ENCODE results near the gene NUDT3. TPM values are rescaled to one million over a fixed set of nuclear protein-coding genes. Genes with fewer than 3 reads are reported as not detected.

NUDT3 gene
- total RNA-seq, 1 donor from 2014 or later: 29.1 TPM

DNA sequence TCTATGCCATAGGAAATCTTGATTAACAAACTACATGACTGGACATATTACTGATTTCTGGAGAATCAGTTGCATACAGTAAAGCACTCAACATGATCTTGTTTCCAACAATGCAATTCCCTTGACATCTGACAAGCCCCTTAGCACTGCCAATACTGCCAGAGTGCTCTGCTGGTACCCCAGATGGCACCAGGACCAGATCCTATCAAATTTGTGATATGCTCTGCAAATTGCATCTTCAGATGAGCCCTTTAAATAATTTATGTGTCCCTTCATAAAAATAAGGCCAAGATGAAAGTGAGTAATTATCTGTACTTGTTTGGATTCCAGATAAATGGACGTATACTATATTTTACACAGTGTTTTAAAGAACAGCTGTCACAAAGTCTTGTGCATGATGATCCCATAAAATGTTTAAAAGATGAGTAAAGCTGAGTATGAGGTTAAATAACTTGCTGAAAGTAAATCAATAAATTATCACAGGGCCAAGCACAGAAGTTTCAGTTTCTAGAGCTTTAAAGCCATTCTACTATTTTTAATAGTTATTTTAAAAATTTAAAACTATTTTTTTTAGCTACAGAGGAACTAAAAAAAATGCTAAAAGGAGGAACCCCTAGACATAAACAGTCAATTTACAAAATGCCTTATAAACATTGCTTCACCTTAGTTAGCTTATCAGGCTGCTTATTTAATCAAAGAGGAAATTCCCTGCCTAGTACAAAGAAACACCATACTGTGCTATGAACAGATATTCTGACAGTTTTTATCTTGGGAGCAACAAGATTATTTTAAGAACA, 42.1 kb downstream of the NUDT3 start:
- H3K4me1 ChIP-seq: peaks cover 38% of the 10 kb centered on the region
- ATAC-seq: no peak

DNA sequence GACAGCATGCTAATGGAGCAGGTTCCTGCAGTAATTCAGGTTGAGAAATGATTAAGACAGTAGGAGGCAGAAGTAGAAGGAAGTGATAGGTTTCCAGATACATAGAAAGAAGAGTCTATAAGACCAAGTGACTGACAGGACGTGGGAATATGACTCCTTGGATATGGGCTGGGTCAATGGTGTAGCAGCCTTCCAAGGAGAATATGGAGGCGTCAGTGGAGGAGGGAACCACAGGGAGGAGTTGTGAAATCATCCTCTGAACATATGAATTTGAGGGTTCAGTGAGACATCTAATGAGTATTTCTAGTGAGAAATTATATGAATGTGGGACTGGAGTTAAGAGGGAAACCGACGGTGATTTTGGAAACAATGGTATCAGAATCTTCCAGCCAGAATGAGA, 43.3 kb downstream of the NUDT3 start:
- Histone ChIP-seq H3K27ac (no peak overlapping the region), H3K4me1 (peaks cover 42% of the 10 kb centered on the region), H3K27me3 (ENCODE audit: low read depth) (no peaks in the 10 kb centered on the region), H3K9me3 (no peaks in the 10 kb centered on the region), H3K4me3 (no peak overlapping the region), H3K36me3 (no peaks in the 10 kb centered on the region)
- TF ChIP-seq, protein P1, sequence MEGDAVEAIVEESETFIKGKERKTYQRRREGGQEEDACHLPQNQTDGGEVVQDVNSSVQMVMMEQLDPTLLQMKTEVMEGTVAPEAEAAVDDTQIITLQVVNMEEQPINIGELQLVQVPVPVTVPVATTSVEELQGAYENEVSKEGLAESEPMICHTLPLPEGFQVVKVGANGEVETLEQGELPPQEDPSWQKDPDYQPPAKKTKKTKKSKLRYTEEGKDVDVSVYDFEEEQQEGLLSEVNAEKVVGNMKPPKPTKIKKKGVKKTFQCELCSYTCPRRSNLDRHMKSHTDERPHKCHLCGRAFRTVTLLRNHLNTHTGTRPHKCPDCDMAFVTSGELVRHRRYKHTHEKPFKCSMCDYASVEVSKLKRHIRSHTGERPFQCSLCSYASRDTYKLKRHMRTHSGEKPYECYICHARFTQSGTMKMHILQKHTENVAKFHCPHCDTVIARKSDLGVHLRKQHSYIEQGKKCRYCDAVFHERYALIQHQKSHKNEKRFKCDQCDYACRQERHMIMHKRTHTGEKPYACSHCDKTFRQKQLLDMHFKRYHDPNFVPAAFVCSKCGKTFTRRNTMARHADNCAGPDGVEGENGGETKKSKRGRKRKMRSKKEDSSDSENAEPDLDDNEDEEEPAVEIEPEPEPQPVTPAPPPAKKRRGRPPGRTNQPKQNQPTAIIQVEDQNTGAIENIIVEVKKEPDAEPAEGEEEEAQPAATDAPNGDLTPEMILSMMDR (IDR thresholded peaks at IDR 0.05): no peak
- intact Hi-C loops (cut with DNase I): no loop called here
- DNase-seq (no peak), ATAC-seq (no peak)

More for the DNA sequence above, 42.1 kb downstream of the NUDT3 start:
- TF ChIP-seq, protein P1 (IDR thresholded peaks at IDR 0.05): no peak
- no peak overlapping the region for H3K4me3 ChIP-seq
- H3K9me3 ChIP-seq: no peaks in the 10 kb centered on the region
- no peaks in the 10 kb centered on the region for H3K36me3 ChIP-seq
- no peaks in the 10 kb centered on the region for H3K27me3 ChIP-seq (ENCODE audit: low read depth)
- DNase-seq: no peak
- H3K27ac ChIP-seq: no peak overlapping the region
- intact Hi-C loops (cut with DNase I): no loop called here

DNA sequence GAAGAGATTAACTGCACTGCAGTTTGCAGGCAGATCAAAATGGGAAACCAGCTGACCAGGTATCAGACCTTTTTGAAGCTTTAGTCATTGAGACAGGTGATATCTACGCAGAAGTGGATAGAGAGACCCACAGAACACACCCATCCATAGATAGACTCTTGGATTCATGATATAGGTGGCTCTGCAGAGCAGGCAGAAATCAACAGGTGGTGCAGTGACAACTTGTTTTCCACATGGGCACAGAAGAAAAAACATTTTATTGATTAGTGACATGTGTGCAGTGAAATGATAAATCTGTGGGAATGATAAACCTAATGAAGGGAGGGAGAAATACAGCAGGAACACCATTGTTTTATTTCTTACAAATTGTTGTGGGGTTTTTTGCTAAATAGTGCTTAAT, 45.2 kb downstream of the NUDT3 start:
- Histone ChIP-seq H3K4me1 (peaks cover 45% of the 10 kb centered on the region), H3K9me3 (no peaks in the 10 kb centered on the region), H3K36me3 (no peaks in the 10 kb centered on the region), H3K27me3 (ENCODE audit: low read depth) (no peaks in the 10 kb centered on the region), H3K27ac (no peak overlapping the region), H3K4me3 (no peak overlapping the region)
- intact Hi-C loops (cut with DNase I): no loop called here
- DNase-seq (no peak), ATAC-seq (no peak)
- TF ChIP-seq, protein P1 (IDR thresholded peaks at IDR 0.05): no peak

DNA sequence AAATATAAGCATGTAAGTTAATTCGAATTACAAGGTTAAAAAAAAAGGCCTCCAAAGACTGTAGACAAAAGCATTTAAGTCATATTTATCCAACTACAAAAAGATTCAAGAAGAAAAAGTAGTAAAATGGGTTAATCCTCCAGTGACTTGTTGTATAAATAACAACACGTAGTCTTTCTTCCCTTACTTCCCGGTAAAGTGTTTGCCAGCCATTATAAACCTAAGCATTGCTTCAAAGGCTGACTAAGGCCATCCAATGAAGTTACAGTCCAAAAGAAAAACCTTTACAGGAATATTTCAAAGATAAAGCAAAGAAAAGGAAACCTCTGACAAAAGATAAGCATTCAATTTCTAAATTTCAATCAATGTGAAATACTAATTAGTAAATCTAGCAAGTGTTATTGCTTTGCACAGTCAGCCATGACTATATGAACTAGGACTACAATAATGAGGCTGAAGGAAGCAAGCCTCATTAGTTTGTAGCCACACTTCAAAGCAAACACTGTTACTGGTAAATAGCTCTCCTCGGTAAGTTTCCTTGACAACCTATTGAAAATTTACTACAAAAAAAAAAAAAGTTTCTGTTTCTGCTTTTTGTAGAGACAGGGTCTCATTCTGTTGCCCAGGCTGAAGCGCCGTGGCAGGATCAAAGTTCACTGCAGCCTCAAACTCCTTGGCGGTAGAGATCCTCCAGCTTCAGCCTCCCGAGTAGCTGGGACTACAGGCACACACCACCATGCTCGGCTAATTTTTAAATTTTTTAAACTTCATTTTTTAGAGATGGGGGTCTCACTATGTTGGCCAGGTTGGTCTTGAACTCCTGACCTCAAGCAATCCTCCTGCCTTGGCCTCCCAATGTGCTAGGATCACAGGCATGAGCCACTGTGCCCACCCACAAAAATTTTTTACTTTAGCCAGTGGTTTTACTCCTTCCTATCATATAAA, 46.0 kb downstream of the NUDT3 start:
- peaks cover 42% of the 10 kb centered on the region for H3K4me1 ChIP-seq
- intact Hi-C loops (cut with DNase I): no loop called here
- ATAC-seq: no peak

DNA sequence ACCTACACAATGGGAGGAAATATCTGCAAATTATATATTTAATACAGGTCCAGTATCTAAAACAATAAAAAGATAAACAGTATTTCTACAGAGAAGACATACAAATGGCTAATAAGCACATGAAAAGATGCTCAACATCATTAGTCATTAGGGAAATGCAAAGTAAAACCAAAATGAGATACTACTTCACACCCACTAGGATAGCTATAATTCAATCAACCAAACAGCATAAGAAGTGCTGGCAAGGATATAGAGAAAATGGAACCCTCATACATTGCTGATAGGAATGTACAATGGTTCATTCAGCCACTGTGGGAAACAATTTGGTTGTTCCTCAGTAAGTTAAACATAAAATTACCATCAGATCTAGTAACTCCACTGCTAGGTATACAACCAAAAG, 48.7 kb downstream of the NUDT3 start:
- no peak for DNase-seq
- H3K4me3 ChIP-seq: no peak overlapping the region
- intact Hi-C loops (cut with DNase I): no loop called here
- H3K4me1 ChIP-seq: peaks cover 52% of the 10 kb centered on the region
- no peaks in the 10 kb centered on the region for H3K27me3 ChIP-seq (ENCODE audit: low read depth)
- no peak for ATAC-seq
- TF ChIP-seq, protein P1 (IDR thresholded peaks at IDR 0.05): no peak
- H3K36me3 ChIP-seq: no peaks in the 10 kb centered on the region
- H3K27ac ChIP-seq: no peak overlapping the region
- H3K9me3 ChIP-seq: no peaks in the 10 kb centered on the region

More for the DNA sequence above, 46.0 kb downstream of the NUDT3 start:
- no peaks in the 10 kb centered on the region for H3K27me3 ChIP-seq (ENCODE audit: low read depth)
- H3K9me3 ChIP-seq: no peaks in the 10 kb centered on the region
- TF ChIP-seq, protein P1 (IDR thresholded peaks at IDR 0.05): no peak
- no peak overlapping the region for H3K4me3 ChIP-seq
- no peak for DNase-seq
- no peaks in the 10 kb centered on the region for H3K36me3 ChIP-seq
- H3K27ac ChIP-seq: no peak overlapping the region

Measured in lower lobe of right lung (tissue), 2 donors.